ENCODE measurements around the gene PNCK.
A peak's percentile ranks its signal among the peaks of the same experiment; 100 is the strongest.
"Not testable (repeated sequence)": the region's sequence is repeated elsewhere in the genome, so short reads cannot be mapped to it uniquely, and the experiment has no call there.

Gene PNCK

GRCh38 chrX:153685751-153686696, 12.4 kb upstream of the PNCK start:
- DNase-seq: no peak

DNA sequence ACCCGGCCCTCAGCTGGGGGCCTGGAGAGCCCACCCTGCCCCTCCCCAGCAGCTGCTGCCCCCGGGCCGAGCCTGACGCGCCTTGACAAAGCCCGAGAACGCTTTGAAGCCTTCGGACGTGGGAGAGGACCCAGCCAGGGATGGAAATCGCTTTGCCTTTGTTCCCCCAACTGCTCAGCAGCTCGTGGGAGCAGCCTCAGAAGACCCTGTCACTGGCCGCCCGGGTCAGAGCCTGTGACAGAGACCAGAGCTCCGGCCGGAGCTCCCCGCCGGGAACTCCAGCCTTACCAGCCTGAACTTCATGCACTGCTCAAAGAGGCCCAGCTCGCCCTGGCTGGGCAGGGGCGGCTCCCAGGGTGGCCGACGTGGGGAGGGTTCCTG, 11.5 kb upstream of the PNCK start:
- no peak for DNase-seq

DNA sequence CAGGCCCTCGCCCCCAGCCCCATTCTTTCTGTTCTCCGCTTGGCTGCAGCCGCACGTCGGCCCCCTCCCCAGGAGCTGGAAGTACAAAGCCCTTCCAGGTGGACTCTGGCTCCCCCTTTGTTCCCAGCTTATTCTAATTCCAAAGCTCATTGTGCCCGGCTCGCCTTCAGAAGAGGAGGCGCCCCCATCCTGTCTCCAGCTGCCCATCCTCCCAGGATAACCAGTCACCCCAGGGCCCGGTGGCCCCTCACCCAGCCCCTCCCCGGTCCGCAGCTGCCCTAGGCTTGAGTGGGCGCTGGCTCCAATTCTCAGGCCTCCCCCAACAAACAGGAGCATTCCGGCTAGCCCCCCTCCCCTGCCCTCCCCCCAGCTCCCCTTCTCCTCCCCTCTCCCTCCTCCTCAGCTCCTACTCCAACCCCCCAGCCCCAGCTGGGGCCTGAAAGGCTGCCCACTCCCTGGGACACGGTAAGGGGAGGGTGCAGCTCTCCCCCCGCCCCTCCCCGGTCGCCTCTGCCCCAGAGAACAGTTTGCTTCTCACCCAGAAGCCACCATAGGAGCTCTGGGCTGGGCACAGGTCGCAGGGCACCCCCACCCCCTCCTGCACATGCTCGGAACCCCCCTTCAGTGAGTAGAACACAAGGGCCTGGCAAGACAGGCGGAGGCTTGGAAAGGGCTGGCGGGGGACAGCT, 11.0 kb upstream of the PNCK start:
- DNase-seq: no peak

- DNase-seq: not testable (repeated sequence)
Measured at GRCh38 chrX:153683486-153683885, 9.9 kb upstream of the PNCK start.

DNA sequence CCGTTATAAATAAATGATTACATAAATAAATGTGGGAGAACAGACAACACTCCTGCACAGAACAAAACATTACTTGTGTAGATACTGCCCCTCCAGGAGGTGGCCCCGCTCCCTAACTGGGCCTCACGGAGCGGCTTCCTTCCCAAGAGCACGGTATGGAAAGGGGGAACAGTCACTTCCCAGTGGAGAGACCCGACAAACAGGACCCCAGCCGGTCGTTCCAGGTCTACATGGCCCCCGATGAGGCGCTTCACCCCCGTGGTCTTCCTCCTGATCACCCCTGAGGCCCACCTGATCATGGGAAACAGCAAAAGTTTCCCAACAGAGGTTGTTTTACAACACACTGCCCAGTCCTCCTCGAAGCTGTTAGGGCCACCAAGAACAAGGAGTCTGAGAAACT, 7.6 kb upstream of the PNCK start:
- no peak for DNase-seq

DNA sequence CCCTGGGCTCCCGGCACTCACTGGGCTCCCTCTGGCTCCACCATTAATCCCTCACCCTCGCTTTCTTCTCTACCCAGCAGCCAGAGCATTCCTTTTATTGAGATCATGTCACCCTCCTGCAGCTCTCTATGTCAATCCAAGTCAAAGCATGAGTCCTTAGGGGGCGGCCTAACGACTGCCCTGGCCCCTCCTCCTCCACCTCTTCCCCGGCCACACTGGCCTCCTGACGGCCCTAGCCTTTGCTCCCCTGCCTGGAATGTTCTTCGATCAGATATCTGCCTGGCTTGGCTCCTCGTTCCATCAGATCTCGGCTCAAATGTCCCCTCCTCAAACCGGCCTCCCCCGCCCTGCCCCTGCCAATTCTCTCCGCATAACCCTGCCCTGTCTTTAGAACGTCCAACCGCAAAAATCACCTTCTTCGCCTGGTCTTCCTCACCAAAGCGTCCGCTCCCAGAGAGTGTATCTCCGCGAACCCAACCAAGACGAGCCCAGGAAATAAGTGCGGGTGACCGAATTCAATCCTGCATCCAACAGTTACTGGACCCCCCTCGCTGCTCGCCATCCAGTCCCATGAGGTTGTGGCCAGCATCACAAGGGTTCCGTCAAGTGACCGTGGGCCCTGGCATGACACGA, 722 bp upstream of the PNCK start:
- no peak for DNase-seq

- DNase-seq: no peak
Measured at GRCh38 chrX:153672531-153673427, 834 bp downstream of the PNCK start.

- no peak for DNase-seq
Measured at GRCh38 chrX:153671589-153672530, 1.8 kb downstream of the PNCK start.

DNA sequence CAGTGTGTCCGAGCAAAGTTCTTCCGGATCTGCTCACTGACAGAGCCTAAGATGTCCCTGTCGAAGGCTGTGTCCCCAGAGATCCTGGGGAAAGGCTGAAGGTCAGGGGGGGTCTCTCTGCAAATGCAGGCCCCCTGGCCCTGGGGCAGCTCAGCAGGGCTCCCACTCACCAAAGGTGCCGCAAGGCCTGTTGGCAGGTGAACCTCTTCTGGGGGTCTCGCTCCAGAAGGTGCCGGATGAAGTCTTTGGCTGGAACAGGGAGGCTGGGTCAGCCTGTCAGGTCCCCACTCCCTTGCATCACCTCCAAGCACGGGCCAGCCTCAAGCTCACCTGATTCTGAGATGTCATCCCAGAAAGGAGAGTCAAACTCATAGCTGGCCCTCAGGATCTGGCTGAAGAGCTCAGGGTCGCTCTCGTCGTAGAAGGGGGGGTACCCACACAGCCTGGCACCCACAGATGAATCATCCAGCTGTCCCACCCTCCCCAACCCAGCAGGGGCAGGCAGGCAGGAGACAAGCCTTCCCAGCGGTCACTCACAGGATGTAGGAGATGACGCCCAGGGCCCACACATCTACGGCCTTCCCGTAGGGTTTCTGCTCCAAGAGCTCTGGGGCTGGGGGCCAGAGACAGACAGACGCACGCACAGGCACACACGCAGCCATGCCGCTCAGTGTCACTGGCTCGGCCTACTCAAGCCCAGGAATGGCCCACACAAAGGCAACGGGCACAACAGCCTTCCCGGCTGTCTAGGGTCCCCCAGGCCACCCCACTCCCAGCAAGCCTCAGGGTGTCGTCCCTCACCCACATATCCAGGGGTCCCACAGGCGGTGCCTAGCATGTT, 2.6 kb downstream of the PNCK start:
- DNase-seq: no peak

GRCh38 chrX:153669901-153670731, 3.5 kb downstream of the PNCK start:
- no peak for DNase-seq

- DNase-seq: no peak
Measured at GRCh38 chrX:153669174-153669890, 4.3 kb downstream of the PNCK start.

DNA sequence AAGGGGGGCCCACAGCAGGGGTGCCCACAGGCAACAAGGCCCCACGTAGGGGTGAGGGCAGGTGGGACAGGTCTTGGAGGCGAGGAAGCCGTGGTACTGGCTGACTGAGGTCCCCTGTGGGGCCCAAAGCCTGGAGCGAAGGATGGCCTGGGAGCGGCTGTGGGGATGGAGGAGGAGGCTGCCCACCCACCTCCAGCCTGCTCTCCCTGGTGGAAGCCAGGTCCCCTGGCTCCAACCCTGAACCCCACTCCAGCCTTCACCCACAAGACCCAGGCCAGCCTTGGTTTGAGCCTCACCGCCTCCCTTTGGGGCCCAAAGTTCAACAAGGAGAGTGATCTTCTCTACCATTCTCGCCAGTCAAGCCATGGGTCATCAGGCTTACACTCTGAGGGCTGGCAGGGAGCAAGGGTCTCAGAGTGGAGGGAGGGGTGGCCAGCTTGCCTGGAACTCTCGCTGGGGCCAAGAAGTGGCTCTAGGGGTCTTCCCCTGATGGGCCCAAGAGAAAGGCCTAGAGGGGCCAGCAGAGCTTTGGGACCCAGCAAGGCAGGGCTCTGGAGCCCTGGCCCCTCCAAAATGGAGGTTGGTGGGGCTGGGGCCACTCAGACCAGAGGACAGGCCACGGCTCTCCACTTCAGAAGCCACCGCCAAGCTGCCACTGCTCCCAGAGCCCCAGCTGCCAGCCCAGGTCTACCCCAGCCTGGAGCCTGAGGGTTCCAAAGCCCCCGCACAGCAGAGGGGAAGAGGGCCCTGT, 5.0 kb downstream of the PNCK start:
- no peak for DNase-seq

DNA sequence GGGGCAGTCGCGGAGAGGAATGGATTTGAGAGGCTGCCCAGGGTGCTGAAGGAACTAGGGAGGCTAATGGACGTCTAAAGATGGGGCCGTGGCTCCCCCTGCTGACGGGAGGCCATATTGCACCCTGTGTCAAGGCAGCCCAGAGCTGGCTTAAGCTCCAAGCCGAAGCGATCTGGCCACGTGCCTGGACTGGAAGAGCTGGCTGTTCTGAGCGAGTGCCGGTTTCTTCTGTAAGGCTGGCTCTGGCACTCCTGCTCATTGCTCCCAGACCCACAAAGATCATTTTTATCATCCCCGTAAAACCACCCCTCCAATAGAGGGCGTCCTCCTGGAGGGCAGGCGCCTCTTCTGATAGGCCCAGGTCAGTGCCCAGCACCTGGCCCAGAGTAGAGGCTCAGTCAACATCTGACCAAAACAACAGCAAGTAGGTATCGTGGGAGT, 5.6 kb downstream of the PNCK start:
- DNase-seq: peak; percentile 3

DNA sequence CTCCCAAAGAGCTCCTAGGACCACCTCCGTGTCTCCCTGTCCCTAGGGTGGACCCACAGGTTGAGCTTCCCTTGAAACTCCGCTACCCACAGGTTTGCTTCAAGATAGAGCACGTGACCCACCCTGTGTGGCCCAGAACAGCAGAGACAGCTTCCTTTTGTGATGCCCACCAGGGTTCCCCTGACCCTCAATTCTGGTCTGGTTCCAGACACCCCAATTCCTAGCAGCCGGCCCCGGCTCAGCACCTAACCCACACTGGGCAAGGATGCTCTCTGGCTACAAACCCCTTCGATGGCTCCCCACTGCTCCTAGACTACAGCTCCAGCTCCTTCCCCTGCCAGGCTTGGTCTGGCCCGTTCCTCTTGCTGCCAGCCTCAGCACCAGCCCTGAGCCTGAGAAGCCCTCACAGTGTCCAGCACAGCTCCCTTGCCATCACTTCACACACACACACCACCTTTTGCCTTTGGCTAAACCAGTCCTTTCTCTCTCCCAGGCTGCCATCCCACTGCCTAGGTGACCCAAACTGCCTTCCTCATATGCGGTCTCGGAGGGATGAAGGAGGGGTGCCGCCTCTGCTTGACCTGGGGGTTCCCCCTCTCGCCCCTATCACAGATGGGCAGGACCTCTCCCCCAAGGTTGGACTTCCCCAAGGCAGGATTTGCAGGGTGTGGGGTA, 6.2 kb downstream of the PNCK start:
- DNase-seq: no peak

GRCh38 chrX:153665726-153666306, 7.8 kb downstream of the PNCK start:
- no peak for DNase-seq

DNA sequence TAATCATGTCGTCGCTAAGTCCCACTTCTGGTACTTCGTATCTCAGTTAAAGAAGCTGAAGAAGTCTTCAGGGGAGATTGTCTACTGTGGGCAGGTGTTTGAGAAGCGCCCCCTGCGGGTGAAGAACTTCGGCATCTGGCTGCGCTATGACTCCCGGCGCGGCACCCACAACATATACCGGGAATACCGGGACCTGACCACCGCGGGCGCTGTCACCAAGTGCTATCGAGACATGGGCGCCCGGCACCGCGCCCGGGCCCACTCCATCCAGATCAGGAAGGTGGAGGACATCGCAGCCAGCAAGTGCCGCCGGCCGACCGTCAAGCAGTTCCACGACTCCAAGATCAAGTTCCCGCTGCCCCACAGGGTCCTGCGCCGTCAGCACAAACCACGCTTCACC, 11.3 kb downstream of the PNCK start:
- no peak for DNase-seq

DNA sequence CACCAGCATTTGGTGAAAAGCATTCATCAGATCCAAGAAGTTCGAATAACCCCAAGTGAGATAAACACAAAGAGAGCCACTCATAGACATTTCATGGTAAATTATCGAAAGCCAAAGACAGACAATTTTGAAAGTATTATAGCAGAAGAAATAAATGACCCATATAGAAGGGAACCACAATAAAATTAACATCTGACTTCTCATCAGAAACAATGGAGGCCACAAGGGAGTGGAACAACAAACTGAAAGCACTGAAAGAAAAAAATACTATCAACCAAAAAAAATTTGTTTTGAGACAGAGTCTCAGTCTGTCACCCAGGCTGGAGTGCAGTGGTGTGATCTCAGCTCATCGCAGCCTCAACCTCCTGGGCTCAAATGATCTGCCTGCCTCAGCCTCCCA, 14.3 kb downstream of the PNCK start:
- DNase-seq: no peak

Measured in NCI-H1048 (cell line).